GM23338 (cell line): Measurements from ENCODE around the gene CAVIN2.

ENCODE experiments used
- CTCF ChIP-seq, 2 experiments: fragments of 200-600 bp in 1 of 2; sonication (generic) in 1 of 2; conservative IDR thresholded peaks; 2 replicates each; pipeline versions ENCODE4 v1.5.1 to v1.6.1; 2016 to 2017; ENCODE audit warnings: antibody characterized with exemption in 2 of 2, low read depth in 2 of 2, mild to moderate bottlenecking in 2 of 2, moderate library complexity in 1 of 2
- EZH2 ChIP-seq: fragments of 200-600 bp; sonication (generic); IDR thresholded peaks from one replicate; pipeline ENCODE4 v1.8.0; 2017; ENCODE audit warnings: antibody characterized with exemption, mild to moderate bottlenecking, low read depth; ENCODE audit not compliant: unreplicated experiment
- EZH2phosphoT487 ChIP-seq: fragments of 200-600 bp; sonication (generic); IDR thresholded peaks from one replicate; pipeline ENCODE4 v1.8.1; 2018; ENCODE audit warnings: antibody characterized with exemption; ENCODE audit not compliant: unreplicated experiment
- JUNB ChIP-seq: IDR thresholded peaks from one replicate; pipeline ENCODE4 v1.6.1; 2016; ENCODE audit warnings: antibody characterized with exemption; ENCODE audit not compliant: unreplicated experiment
- NANOG ChIP-seq: IDR thresholded peaks from 2 replicates; pipeline ENCODE4 v1.6.1; 2016; ENCODE audit warnings: antibody characterized with exemption, borderline replicate concordance
- POLR2AphosphoS5 ChIP-seq: IDR thresholded peaks from 2 replicates; pipeline ENCODE4 v1.6.1; 2016; ENCODE audit warnings: antibody characterized with exemption, low read depth
- REST ChIP-seq: IDR thresholded peaks from one replicate; pipeline ENCODE4 v1.6.1; 2018; ENCODE audit warnings: antibody characterized with exemption; ENCODE audit not compliant: unreplicated experiment
- ZNF331 ChIP-seq: fragments of 250-450 bp; sonication (Bioruptor Pico); IDR thresholded peaks from 2 replicates; pipeline ENCODE4 v1.5.0; 2020; ENCODE audit warnings: low read depth, mild to moderate bottlenecking, moderate library complexity

DNA sequence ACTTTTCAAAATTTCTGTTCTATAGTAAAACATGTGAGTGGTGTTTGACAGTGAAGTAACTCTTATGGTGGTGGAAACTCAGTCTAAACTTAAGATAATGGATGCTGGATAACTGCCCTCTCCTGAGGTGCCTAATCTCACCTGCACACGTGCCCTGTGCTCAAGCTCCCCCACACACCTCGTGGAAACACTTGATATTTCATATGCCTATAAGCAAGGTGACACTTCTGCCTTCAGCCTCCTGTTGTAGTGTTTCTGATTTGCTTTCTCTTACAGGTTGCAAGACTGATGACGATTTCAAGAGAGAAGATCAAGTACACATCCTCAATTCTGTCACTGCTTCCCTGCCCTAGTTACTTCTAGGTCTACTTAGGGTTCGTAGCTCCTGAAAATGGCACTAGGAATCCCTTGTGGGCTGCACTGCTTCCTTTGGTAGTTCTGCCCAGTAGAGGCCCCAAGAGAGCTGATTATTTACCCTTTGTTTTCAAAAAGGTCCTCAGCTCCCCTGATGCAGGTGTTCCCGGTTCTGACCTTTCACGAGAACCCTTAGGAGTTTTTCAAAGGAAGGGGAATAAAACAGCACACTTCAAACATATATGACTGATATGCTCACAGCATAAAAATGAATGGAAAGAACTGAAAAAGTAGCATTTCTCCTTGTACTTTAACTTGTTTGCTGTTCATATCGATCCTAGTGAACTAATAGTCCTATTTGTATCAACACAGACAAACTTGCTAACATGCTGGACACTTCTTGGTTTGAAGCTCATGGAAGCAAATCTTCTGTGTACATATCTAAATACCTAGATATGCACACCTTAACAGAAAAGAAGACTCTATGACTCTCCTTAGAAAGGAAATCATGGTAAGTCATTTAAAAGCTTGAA lies 6.7 kb downstream of the CAVIN2 start:
- TF ChIP-seq CTCF (conservative IDR thresholded peaks at IDR 0.05; ENCODE audit: low read depth in 2 of 2) (peak; percentile 11 to 36; a peak in 2 of 4 replicates), POLR2AphosphoS5 (no peak), EZH2phosphoT487 (no peak), NANOG (no peak), REST (no peak), JUNB (no peak), ZNF331 (CRISPR knock-in tag) (no peak), EZH2 (no peak)
